WTC11 (cell line): ENCODE results near the gene KHK.

Source experiments
- ATF1 ChIP-seq: sonication (generic); formaldehyde crosslinking; IDR thresholded peaks from 2 replicates; pipeline ENCODE4 v1.8.1; 2023; ENCODE audit warnings: mild to moderate bottlenecking, moderate library complexity, missing genetic modification reagents
- CTCF ChIP-seq: fragments of 200-600 bp; IDR thresholded peaks from 2 replicates; pipeline ENCODE4 v1.8.0; 2022; ENCODE audit warnings: antibody characterized with exemption
- ZNF263 ChIP-seq: sonication (generic); formaldehyde crosslinking; IDR thresholded peaks from 2 replicates; pipeline ENCODE4 v1.8.1; 2022; ENCODE audit warnings: low read depth, mild to moderate bottlenecking, moderate library complexity, missing genetic modification reagents
- TF ChIP-seq, protein P1 (sequence below): sonication (generic); formaldehyde crosslinking; IDR thresholded peaks from 2 replicates; pipeline ENCODE4 v1.8.1; 2022; ENCODE audit warnings: mild to moderate bottlenecking, moderate library complexity, missing genetic modification reagents
- TF ChIP-seq, protein P2 (sequence below): sonication (generic); formaldehyde crosslinking; IDR thresholded peaks from 2 replicates; pipeline ENCODE4 v1.8.1; 2023; ENCODE audit warnings: mild to moderate bottlenecking, moderate library complexity, missing genetic modification reagents
- TF ChIP-seq, protein P3 (sequence below): sonication (generic); formaldehyde crosslinking; IDR thresholded peaks from 2 replicates; pipeline ENCODE4 v1.8.0; 2022; ENCODE audit warnings: missing genetic modification reagents

DNA sequence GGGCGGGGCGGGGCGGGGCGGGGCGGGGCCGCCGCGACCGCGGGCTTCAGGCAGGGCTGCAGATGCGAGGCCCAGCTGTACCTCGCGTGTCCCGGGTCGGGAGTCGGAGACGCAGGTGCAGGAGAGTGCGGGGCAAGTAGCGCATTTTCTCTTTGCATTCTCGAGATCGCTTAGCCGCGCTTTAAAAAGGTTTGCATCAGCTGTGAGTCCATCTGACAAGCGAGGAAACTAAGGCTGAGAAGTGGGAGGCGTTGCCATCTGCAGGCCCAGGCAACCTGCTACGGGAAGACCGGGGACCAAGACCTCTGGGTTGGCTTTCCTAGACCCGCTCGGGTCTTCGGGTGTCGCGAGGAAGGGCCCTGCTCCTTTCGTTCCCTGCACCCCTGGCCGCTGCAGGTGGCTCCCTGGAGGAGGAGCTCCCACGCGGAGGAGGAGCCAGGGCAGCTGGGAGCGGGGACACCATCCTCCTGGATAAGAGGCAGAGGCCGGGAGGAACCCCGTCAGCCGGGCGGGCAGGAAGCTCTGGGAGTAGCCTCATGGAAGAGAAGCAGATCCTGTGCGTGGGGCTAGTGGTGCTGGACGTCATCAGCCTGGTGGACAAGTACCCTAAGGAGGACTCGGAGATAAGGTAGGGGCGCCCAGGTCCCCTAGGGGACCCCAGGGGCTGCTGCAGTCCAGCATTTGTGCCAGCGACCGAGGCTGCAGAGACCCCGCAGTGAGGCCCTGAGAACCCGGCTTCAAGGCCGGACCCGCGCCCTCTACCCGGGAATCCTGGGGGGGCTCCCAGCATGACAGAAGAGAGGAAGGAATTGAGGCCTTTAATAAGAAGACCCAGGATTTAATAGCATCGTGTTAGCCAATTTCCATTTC, at the start of gene KHK:
- TF ChIP-seq, protein P1, sequence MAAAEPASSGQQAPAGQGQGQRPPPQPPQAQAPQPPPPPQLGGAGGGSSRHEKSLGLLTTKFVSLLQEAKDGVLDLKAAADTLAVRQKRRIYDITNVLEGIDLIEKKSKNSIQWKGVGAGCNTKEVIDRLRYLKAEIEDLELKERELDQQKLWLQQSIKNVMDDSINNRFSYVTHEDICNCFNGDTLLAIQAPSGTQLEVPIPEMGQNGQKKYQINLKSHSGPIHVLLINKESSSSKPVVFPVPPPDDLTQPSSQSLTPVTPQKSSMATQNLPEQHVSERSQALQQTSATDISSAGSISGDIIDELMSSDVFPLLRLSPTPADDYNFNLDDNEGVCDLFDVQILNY (CRISPR knock-in tag): no peak
- TF ChIP-seq, protein P2, sequence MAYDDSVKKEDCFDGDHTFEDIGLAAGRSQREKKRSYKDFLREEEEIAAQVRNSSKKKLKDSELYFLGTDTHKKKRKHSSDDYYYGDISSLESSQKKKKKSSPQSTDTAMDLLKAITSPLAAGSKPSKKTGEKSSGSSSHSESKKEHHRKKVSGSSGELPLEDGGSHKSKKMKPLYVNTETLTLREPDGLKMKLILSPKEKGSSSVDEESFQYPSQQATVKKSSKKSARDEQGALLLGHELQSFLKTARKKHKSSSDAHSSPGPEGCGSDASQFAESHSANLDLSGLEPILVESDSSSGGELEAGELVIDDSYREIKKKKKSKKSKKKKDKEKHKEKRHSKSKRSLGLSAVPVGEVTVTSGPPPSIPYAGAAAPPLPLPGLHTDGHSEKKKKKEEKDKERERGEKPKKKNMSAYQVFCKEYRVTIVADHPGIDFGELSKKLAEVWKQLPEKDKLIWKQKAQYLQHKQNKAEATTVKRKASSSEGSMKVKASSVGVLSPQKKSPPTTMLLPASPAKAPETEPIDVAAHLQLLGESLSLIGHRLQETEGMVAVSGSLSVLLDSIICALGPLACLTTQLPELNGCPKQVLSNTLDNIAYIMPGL (CRISPR knock-in tag): no peak
- TF ChIP-seq CTCF (peak; percentile 36; the same call in 1 of the 2 replicates), ATF1 (CRISPR knock-in tag) (no peak), ZNF263 (CRISPR knock-in tag) (no peak)
- TF ChIP-seq, protein P3, sequence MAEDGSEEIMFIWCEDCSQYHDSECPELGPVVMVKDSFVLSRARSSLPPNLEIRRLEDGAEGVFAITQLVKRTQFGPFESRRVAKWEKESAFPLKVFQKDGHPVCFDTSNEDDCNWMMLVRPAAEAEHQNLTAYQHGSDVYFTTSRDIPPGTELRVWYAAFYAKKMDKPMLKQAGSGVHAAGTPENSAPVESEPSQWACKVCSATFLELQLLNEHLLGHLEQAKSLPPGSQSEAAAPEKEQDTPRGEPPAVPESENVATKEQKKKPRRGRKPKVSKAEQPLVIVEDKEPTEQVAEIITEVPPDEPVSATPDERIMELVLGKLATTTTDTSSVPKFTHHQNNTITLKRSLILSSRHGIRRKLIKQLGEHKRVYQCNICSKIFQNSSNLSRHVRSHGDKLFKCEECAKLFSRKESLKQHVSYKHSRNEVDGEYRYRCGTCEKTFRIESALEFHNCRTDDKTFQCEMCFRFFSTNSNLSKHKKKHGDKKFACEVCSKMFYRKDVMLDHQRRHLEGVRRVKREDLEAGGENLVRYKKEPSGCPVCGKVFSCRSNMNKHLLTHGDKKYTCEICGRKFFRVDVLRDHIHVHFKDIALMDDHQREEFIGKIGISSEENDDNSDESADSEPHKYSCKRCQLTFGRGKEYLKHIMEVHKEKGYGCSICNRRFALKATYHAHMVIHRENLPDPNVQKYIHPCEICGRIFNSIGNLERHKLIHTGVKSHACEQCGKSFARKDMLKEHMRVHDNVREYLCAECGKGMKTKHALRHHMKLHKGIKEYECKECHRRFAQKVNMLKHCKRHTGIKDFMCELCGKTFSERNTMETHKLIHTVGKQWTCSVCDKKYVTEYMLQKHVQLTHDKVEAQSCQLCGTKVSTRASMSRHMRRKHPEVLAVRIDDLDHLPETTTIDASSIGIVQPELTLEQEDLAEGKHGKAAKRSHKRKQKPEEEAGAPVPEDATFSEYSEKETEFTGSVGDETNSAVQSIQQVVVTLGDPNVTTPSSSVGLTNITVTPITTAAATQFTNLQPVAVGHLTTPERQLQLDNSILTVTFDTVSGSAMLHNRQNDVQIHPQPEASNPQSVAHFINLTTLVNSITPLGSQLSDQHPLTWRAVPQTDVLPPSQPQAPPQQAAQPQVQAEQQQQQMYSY: no peak
